Measurements from ENCODE around the gene SUSD3. TPM values are rescaled to one million over a fixed set of nuclear protein-coding genes. Genes with fewer than 3 reads are reported as not detected.

Gene SUSD3
- total and polyA plus RNA-seq, 2 of the 8 experiments (the other 6 are each of a cell fraction or from before 2014, with no cell fraction given): 5.5 to 35.4 TPM

DNA sequence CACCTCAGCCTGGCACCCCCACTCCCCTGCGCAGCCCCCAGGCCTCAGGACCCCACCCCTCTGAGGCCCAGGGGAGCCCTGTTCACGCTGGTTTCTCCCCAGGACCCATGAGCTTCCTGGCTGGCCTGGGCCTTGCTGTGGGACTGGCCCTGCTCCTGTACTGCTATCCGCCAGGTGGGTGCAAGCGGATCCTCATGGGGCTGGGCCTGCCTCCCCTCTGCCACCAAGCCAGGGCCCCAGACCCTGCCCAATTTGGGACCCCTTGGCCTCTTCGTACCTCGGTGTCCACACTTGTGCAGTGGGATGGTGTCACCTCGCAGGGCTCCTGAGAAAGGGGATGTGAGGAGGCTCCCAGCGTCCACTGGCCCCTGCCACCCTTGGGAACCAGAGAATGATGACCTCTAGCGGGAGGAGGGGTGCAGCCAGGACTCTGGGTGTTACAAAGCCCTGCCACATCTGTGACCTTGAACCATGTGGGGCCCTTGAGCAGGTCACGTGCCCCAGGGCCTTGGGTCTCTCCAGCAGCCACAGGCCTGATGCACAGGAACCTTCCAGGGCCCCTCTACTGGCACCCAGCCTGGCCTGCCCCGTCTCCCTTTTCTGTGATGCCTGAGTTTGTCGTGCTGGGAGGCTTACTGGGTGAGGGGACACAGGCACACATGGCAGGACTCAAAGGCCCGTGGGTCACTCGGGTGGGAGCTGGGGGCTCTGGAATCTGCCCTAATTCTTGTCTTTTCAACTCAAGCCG lies 53.8 kb downstream of the SUSD3 start (continued):
- TF ChIP-seq USF2 (IDR thresholded peaks at IDR 0.05; ENCODE audit: low read length): no peak
- TF ChIP-seq ASH2L (IDR thresholded peaks at IDR 0.05; ENCODE audit: low read length): no peak
- TF ChIP-seq FOSL1 (IDR thresholded peaks at IDR 0.05; ENCODE audit: insufficient read depth, low read depth, low read length): no peak
- TF ChIP-seq NRF1 (IDR thresholded peaks at IDR 0.05; ENCODE audit: low read depth, low read length): no peak
- no peak for TF ChIP-seq CREB1 (IDR thresholded peaks at IDR 0.05)
- no peak for TF ChIP-seq CEBPB (IDR thresholded peaks at IDR 0.05; ENCODE audit: low read depth, low read length)
- no peak for TF ChIP-seq GTF2F1 (IDR thresholded peaks at IDR 0.05; ENCODE audit: borderline replicate concordance, low read depth, low read length)

Measured in H1 (cell line).